ENCODE data around the gene BOLA2B.

The BOLA2B gene

GRCh38 chr16:30166202-30166902 lies 27.1 kb downstream of the BOLA2B start:
- Histone ChIP-seq H3K9me3 (replicated peaks in 1 of 11) (no peaks in the 10 kb centered on the region), H3K36me3 (no peaks in the 10 kb centered on the region), H3K4me3 (no peak overlapping the region), H3K9ac (peak overlapping the region in 4 of 11 experiments; percentile 9 to 48 (median 38); a peak in 6 of 22 replicates), H3K27me3 (no peaks in the 10 kb centered on the region), H3K4me2 (peak overlapping the region; percentile 15 to 88 (median 67)), H3K4me1 (peaks cover 14 to 43% (median 23%) of the 10 kb centered on the region in 10 experiments), H3K27ac (peak overlapping the region in 7 of 11 experiments; percentile 46 to 64 (median 52); a peak in 14 of 22 replicates), H4K20me1 (no peaks in the 10 kb centered on the region)
- TF ChIP-seq Cebpa-rat (IDR thresholded peaks at IDR 0.05): peak in 5 of 11 experiments; percentile 34 to 59 (median 40); a peak in 5 of 22 replicates

- H3K36me3 ChIP-seq: no peaks in the 10 kb centered on the region
- no peak overlapping the region for H3K4me3 ChIP-seq
- H3K9ac ChIP-seq: no peak overlapping the region
- H3K27ac ChIP-seq: no peak overlapping the region
- no peaks in the 10 kb centered on the region; a peak in 1 of 22 replicates for H3K9me3 ChIP-seq (replicated peaks in 1 of 11)
- peak overlapping the region in 1 of 11 experiments; percentile 4; a peak in 1 of 22 replicates for H3K4me2 ChIP-seq
- H3K4me1 ChIP-seq: peaks cover 14 to 43% (median 23%) of the 10 kb centered on the region in 10 experiments
- no peak for TF ChIP-seq Cebpa-rat (IDR thresholded peaks at IDR 0.05)
- H3K27me3 ChIP-seq: no peaks in the 10 kb centered on the region
- no peaks in the 10 kb centered on the region for H4K20me1 ChIP-seq
These were observed 29.9 kb downstream of the BOLA2B start for GRCh38 chr16:30163538-30163937.

DNA sequence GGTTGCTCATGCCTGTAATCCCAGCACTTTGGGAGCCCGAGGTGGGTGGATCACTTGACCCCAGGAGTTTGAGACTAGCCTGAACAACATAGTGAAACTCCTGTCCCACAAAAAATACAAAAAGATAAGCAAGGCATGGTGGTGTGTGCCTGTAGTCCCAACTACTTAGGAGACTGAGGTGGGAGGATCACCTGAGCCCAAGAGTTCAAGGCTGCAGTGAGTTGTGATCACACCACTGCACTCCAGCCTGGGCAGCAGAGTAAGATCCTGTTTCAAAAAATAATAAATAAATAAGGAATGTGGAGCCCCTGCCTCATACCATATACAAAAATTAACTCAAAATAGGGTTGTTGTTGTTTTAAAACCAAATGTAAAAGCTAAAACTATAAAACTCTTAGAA lies 36.3 kb downstream of the BOLA2B start:
- H3K27ac ChIP-seq: no peak overlapping the region
- H3K4me2 ChIP-seq: no peak overlapping the region
- H3K4me1 ChIP-seq: 0 out of 20 replicates have a peak, but pooled peaks cover 0 to 4% (median 0%) of the 10 kb centered on the region in 10 experiments
- no peaks in the 10 kb centered on the region for H4K20me1 ChIP-seq
- H3K27me3 ChIP-seq: no peaks in the 10 kb centered on the region
- no peak overlapping the region for H3K9ac ChIP-seq
- no peak overlapping the region for H3K4me3 ChIP-seq
- H3K9me3 ChIP-seq (replicated peaks in 1 of 11): no peaks in the 10 kb centered on the region; a peak in 1 of 22 replicates
- TF ChIP-seq Cebpa-rat (IDR thresholded peaks at IDR 0.05): no peak
- no peaks in the 10 kb centered on the region for H3K36me3 ChIP-seq

DNA sequence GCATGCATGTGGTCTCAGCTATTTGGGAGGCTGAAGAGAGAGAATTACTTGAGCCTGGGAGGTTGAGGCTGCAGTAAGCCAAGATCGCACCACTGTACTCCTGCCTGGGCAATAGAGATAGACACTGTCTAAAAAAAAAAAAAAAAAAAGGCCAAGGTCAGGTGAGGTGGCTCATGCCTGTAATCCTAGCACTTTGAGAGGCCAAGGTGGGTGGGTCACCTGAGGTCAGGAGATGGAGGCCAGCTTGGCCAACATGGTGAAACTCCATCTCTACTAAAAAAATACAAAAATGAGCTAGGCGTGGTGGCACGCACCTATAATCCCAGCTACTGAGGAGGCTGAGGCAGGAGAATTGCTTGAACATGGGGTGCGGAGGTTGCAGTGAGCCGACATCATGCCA lies 38.3 kb downstream of the BOLA2B start:
- H4K20me1 ChIP-seq: no peaks in the 10 kb centered on the region
- no peaks in the 10 kb centered on the region for H3K27me3 ChIP-seq
- H3K9ac ChIP-seq: no peak overlapping the region
- peaks cover 0 to 7% (median 0%) of the 10 kb centered on the region in 10 experiments; a peak in 3 of 20 replicates for H3K4me1 ChIP-seq
- no peak for TF ChIP-seq Cebpa-rat (IDR thresholded peaks at IDR 0.05)
- peaks cover 0 to 13% (median 5%) of the 10 kb centered on the region in 11 experiments; a peak in 17 of 22 replicates for H3K9me3 ChIP-seq (replicated peaks in 1 of 11)
- H3K27ac ChIP-seq: no peak overlapping the region
- H3K4me2 ChIP-seq: no peak overlapping the region
- H3K36me3 ChIP-seq: no peaks in the 10 kb centered on the region
- H3K4me3 ChIP-seq: no peak overlapping the region

- no peak for TF ChIP-seq Cebpa-rat (IDR thresholded peaks at IDR 0.05)
- Histone ChIP-seq H3K4me3 (no peak overlapping the region), H3K9ac (no peak overlapping the region), H3K4me1 (peaks cover 0 to 9% (median 0%) of the 10 kb centered on the region in 10 experiments; a peak in 5 of 20 replicates), H3K36me3 (no peaks in the 10 kb centered on the region), H3K4me2 (no peak overlapping the region), H4K20me1 (no peaks in the 10 kb centered on the region), H3K27me3 (no peaks in the 10 kb centered on the region), H3K9me3 (replicated peaks in 1 of 11) (peaks cover 17 to 35% (median 27%) of the 10 kb centered on the region in 11 experiments), H3K27ac (no peak overlapping the region)
These were observed 40.9 kb downstream of the BOLA2B start for GRCh38 chr16:30152517-30152916.

DNA sequence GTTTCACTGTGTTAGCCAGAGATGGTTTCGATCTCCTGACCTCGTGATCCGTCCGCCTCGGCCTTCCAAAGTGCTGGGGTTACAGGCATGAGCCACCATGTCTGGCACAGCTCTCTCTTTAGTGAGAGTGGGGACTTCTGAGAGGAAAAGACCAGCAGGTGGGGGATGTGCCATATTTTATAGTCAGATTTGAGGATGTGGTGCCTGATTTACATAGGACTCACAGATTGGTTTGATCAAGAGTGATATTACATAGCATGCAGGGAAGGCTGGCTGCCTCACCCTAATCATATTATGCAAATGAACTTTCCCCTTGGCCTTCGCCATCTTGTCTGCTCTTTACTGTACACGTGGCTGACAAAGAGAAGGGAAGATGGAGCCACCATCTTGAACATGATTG lies 42.4 kb downstream of the BOLA2B start:
- no peaks in the 10 kb centered on the region for H3K27me3 ChIP-seq
- H3K36me3 ChIP-seq: no peaks in the 10 kb centered on the region
- H3K9me3 ChIP-seq (replicated peaks in 1 of 11): peaks cover 17 to 35% (median 27%) of the 10 kb centered on the region in 11 experiments
- H4K20me1 ChIP-seq: no peaks in the 10 kb centered on the region
- no peak overlapping the region for H3K9ac ChIP-seq
- no peak for TF ChIP-seq Cebpa-rat (IDR thresholded peaks at IDR 0.05)
- no peak overlapping the region for H3K4me2 ChIP-seq
- no peak overlapping the region for H3K27ac ChIP-seq
- H3K4me1 ChIP-seq: peaks cover 0 to 9% (median 0%) of the 10 kb centered on the region in 10 experiments; a peak in 5 of 20 replicates
- no peak overlapping the region for H3K4me3 ChIP-seq

- H3K9me3 ChIP-seq (replicated peaks in 1 of 11): peaks cover 17 to 35% (median 27%) of the 10 kb centered on the region in 11 experiments
- H4K20me1 ChIP-seq: no peaks in the 10 kb centered on the region
- no peak overlapping the region; a peak in 1 of 20 replicates for H3K4me3 ChIP-seq
- no peaks in the 10 kb centered on the region for H3K27me3 ChIP-seq
- peak overlapping the region in 3 of 11 experiments; percentile 12 to 33 (median 18); a peak in 3 of 22 replicates for H3K27ac ChIP-seq
- H3K4me1 ChIP-seq: peaks cover 0 to 9% (median 0%) of the 10 kb centered on the region in 10 experiments; a peak in 5 of 20 replicates
- H3K36me3 ChIP-seq: no peaks in the 10 kb centered on the region
- no peak overlapping the region for H3K9ac ChIP-seq
- H3K4me2 ChIP-seq: peak overlapping the region in 2 of 11 experiments; percentile 16 to 28; a peak in 1 of 22 replicates
- no peak for TF ChIP-seq Cebpa-rat (IDR thresholded peaks at IDR 0.05)
These were observed 44.1 kb downstream of the BOLA2B start for GRCh38 chr16:30149250-30149930.

GRCh38 chr16:30147843-30148510 lies 45.5 kb downstream of the BOLA2B start:
- Histone ChIP-seq H3K4me3 (no peak overlapping the region), H3K9me3 (replicated peaks in 1 of 11) (peaks cover 17 to 35% (median 27%) of the 10 kb centered on the region in 11 experiments), H3K27me3 (no peaks in the 10 kb centered on the region), H3K36me3 (no peaks in the 10 kb centered on the region), H4K20me1 (no peaks in the 10 kb centered on the region), H3K4me1 (peaks cover 0 to 13% (median 0%) of the 10 kb centered on the region in 10 experiments; a peak in 5 of 20 replicates), H3K9ac (no peak overlapping the region), H3K4me2 (no peak overlapping the region), H3K27ac (no peak overlapping the region)
- no peak for TF ChIP-seq Cebpa-rat (IDR thresholded peaks at IDR 0.05)

DNA sequence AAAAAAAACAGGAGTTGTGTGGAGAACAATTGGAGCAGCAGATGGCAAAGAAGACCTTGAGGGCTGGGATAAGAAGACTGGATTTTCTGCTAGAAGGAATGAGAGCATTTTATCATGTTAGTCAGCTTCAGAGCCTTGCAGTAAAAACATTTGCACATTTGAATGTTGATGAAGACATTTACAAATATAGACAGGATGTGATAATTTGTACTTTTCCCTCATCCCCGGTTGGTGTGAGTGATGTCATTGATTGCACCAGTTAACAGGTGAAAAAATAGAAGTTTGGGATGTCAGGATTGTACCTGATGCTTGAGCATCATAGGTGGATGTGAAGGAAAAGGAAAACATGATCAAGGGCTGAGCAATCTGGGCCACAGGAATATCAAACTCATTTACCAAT lies 47.8 kb downstream of the BOLA2B start:
- H4K20me1 ChIP-seq: no peaks in the 10 kb centered on the region
- H3K9ac ChIP-seq: no peak overlapping the region
- no peak for TF ChIP-seq Cebpa-rat (IDR thresholded peaks at IDR 0.05)

More for the DNA sequence above, 47.8 kb downstream of the BOLA2B start:
- Histone ChIP-seq H3K4me1 (peaks cover 0 to 17% (median 0%) of the 10 kb centered on the region in 10 experiments; a peak in 6 of 20 replicates), H3K27ac (no peak overlapping the region), H3K9me3 (replicated peaks in 1 of 11) (peaks cover 17 to 28% (median 26%) of the 10 kb centered on the region in 11 experiments), H3K4me3 (no peak overlapping the region), H3K27me3 (no peaks in the 10 kb centered on the region), H3K36me3 (no peaks in the 10 kb centered on the region), H3K4me2 (no peak overlapping the region)

All from BLaER1 treated with 17β-estradiol and CSF1 and Interleukin-3, amounts not matched to agents 10 nM and 100 nM (cell line).